Brain pericyte (primary cell): ENCODE measurements around the gene EFL1.
"Not testable (repeated sequence)": the region's sequence is repeated elsewhere in the genome, so short reads cannot be mapped to it uniquely, and the experiment has no call there.

Experiments
- DNase-seq: peaks from one replicate; pipeline ENCODE4 v3.0.0-alpha.2; 2012; ENCODE audit warnings: low read depth, low spot score

Gene EFL1

GRCh38 chr15:82281276-82281675 lies 18.7 kb upstream of the EFL1 start:
- DNase-seq = not testable (repeated sequence)

DNA sequence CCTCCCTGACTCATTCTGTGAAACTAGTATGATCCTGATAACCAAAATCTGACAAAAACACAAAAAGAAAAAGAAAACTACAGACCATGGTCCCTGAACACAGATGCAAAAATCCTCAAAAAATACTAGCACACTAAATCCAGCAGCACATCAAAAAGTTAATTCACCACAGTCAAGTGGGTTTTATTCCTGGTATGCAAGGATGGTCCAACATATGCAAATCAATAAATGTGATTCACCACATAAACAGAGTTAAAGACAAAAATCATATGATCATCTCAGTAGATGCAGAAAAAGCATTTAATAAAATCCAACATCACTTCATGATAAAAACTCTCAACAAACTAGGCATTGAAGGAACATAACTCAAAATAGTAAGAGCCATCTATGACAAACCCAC lies 12.9 kb upstream of the EFL1 start:
- DNase-seq = no peak

DNA sequence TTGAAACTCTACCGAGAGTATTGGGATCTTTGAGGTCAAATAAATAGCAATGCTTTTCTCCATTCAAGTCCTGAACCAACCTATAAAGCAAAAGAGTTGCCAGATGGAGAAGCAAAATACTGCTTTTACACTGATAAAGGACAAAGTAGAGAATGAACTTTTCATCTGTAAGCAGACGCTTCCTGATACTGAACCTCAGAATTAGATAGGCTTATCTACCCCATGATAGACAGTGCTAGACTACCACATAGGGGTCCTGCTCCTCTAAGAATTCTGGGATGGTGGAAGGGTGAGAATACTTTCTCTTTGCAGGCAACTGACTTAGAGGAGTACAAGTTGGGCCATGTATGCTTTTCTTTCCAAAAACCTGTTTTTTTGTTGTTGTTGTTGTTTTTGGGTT lies 9.6 kb upstream of the EFL1 start:
- no peak for DNase-seq

- DNase-seq = not testable (repeated sequence)
These were observed 5.9 kb upstream of the EFL1 start for GRCh38 chr15:82268454-82268853.

GRCh38 chr15:82267137-82267536 lies 4.6 kb upstream of the EFL1 start:
- DNase-seq = not testable (repeated sequence)

- DNase-seq = no peak
These were observed 816 bp upstream of the EFL1 start for GRCh38 chr15:82263350-82263749.

DNA sequence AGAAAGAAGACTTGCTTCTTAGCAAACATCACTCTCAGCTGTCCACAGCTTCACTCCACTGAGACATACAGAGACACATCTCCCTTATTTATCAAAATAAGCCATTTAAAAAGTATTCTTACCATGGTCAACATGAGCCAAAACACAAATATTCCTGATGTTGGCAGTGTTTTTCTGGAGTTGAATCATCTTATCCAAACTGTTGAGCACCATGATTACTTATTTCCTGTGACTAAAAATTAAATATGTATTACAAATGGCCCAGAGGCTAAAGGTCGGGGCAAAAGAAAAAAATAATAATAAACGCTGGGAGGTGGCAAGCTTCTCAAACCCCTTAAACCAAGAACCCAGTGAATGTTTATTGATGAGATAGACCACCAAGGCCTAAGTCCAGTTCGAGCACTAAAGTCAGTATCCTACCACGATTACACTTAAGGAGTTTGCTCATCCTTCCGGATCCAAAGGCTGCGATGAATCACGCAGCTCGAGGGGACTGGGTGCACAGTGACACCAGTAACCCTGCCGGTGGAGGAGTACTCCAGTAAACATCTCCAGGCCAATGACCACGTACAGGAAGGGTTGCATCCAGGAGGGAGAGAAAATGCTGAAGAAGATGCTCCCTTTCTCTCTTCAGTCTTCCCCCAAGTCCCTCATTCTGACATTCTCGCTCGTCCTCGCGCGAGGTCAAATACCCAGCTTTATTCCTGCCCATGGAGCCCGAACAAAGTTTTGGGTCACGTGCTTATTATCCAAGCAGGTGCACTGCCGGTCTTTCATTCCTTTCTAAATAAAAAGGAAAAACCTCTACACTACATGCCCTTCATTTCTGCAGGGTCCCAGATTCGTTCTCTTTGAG lies 740 bp downstream of the EFL1 start:
- DNase-seq = peak; percentile 1

DNA sequence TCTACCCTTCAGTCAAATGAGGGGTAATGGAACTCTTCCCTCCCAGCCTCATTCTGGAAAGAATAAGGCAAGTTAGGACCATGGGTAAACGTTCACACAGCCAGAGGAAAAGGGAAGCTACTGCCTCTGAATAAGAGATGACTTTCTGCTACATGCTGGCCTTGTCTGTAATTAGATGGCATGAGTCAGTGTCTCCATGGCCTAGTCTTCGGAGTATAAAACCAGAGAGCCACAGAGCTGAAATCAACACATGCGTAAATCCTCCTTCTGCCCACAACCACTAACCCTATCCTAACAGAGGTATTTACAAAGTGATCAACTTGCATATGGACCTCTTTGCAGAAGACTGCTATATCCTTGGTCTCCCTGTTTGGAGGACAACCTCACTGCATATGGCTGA lies 14.3 kb downstream of the EFL1 start:
- not testable (repeated sequence) for DNase-seq

GRCh38 chr15:82245956-82246355 lies 16.6 kb downstream of the EFL1 start:
- not testable (repeated sequence) for DNase-seq

DNA sequence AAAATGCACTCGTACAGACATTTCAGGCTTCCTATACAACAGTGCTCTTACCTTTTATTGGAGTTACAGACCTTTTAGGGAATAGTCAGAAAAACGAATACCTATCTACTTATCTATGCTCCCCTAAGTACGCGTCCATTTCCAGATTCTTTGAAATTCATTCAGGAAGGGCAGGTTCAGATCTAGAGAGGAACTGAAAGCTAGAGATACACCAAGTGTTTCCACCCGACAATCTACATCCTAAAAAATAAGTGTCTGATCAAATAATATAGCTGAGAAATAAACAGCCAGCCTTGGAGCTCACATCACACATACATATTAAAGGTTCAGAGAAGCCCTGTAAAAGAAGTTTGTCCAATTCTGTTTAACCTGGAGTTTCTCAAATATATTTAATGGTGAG lies 18.9 kb downstream of the EFL1 start:
- not testable (repeated sequence) for DNase-seq

GRCh38 chr15:82241836-82242499 lies 20.6 kb downstream of the EFL1 start:
- DNase-seq = not testable (repeated sequence)

- no peak for DNase-seq
These were observed 22.7 kb downstream of the EFL1 start for GRCh38 chr15:82239685-82240391.

- DNase-seq = not testable (repeated sequence)
These were observed 24.5 kb downstream of the EFL1 start for GRCh38 chr15:82237944-82238534.

GRCh38 chr15:82231842-82232241 lies 30.7 kb downstream of the EFL1 start:
- no peak for DNase-seq

DNA sequence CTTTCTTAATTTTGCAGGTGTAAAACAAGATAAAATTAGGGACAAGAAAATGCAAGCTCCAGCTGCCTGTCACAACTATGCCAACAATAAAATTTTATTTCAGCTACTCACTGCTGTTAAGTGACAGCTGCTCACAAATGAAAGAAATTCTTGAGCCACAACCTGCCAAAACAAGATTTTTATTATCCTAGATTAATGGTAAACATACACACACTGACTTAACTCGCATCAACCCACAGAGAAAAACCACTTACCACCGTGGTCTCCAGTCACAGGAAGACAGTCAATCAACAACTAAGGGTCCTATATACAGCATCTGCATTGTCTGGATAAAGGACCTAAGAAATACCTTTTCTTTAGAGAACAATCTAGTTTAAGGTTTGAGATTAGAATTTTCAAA lies 31.3 kb downstream of the EFL1 start:
- no peak for DNase-seq

DNA sequence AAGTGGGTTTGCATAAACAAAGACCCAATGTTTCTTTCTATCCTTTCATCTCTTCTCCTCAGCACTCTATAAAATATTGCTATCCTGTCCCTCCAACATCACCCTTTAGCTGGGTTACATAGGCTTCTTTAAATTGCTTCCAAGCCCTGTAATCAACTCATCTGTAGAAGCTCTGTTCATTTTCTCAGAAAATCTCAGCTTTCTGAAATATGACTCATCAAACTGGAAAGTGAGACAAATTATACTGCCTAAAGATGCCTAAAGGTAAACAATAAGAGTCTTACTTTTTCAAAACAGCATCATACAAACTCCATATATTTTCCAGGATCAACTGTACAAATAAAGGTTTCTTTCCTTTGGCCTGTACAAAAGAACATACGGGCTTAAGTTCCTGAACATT lies 33.8 kb downstream of the EFL1 start:
- DNase-seq = no peak

GRCh38 chr15:82221535-82221934 lies 41.0 kb downstream of the EFL1 start:
- DNase-seq = not testable (repeated sequence)

GRCh38 chr15:82216092-82216491 lies 46.4 kb downstream of the EFL1 start:
- not testable (repeated sequence) for DNase-seq

DNA sequence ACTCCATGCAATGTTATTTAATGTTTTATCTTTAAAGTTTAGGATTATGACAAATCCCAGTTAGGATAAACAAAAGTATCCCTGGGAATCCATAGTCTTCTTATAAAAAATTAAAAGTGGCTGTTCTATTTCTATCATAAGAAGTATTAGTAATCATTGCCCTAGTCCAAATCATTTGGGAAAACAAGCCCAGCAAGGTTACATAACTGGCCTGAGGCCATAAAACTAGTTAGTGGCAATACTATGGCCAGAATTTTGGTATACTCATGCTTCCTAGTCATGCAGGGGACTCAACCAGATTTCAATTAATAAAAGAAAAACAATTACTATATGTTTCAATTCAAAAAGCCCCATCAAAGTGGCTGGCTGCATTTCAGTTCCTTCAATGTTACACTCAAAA lies 50.3 kb downstream of the EFL1 start:
- DNase-seq = not testable (repeated sequence)

DNA sequence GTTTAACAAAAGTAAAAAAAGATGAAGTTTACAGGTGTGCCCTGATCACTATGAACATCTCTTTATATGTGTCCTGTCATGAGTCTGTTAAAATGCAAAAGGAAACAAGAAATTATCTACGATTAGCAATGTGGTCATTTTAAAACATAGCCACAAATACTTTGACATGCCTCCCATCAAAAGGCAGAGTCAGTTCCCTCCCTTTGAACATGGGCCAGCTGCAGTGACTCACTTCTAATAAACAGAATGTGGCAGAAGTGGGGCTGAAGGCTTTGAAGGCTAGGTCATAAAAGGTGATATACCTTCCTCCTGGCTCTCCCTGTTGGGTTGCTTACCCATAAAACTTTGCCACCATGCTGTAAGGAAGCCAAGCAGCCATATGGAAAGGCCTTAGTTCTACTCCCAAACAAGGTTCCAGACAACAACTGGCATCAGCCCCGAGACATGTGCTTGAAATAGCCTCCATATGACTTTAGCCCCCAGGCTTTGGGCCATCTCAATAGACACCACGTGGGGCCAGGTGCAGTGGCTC lies 52.4 kb downstream of the EFL1 start:
- DNase-seq = not testable (repeated sequence)

DNA sequence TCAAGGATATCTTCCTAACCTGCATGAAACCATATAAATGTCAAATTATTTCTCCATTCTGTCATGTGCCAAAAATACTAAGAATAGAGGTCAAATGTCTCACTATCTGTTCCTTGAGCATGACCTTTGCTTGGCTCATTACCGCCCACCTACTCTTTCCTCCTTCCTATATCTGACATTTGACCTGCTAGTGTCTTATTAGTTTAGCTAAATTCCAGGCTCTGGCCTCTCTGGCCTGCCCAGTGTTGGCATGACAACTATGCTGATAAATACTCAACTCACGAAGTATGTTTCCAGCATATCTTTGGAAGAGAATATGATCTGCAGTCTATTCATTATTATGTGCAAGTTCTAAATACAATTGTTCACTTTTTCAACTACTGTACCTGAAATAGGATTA lies 58.0 kb downstream of the EFL1 start:
- not testable (repeated sequence) for DNase-seq
